Right ventricle myocardium superior (tissue), 1 donor: ENCODE results near the gene CERS6. TPM values are rescaled to one million over a fixed set of nuclear protein-coding genes. Genes with fewer than 3 reads are reported as not detected.
A peak's percentile ranks its signal among the peaks of the same experiment; 100 is the strongest.

Experiments used
- ATAC-seq: fragments of 200-7000 bp; cut with Tn5 transposase; one replicate; pipeline ENCODE4 v1.9.1; 2020; ENCODE audit warnings: mild to moderate bottlenecking; ENCODE audit not compliant: poor library complexity
- DNase-seq: peaks from one replicate; pipeline ENCODE4 v3.0.0-alpha.2; 2020
- intact Hi-C: fragments of 100-400 bp; cut with DNase I; formaldehyde crosslinking; loops from one replicate; pipeline ENCODE4 v1.11.2; 2022
- total RNA-seq: library from RNA; stranded (reverse); fragmentation: NEBNext Ultra II Directional; extraction: Animal tissue kit (Norgen Biotek cat#: 25700); gene quantifications from one replicate; pipeline ENCODE4 v1.2.1, GENCODE V29; 2021
- donor health status: DM: no; HTN: yes; CAD: no; lungs with severe emphysema.

CERS6 gene
- total RNA-seq, 1 donor from 2014 or later, result 66.7 TPM

GRCh38 chr2:168691221-168691620, 235.1 kb downstream of the CERS6 start:
- DNase-seq, result no peak
- intact Hi-C loops, result loop anchor here (10.0 kb wide), 1 partner anchor 346 kb away; no protein-coding TSS in a partner anchor
- ATAC-seq, result no peak

DNA sequence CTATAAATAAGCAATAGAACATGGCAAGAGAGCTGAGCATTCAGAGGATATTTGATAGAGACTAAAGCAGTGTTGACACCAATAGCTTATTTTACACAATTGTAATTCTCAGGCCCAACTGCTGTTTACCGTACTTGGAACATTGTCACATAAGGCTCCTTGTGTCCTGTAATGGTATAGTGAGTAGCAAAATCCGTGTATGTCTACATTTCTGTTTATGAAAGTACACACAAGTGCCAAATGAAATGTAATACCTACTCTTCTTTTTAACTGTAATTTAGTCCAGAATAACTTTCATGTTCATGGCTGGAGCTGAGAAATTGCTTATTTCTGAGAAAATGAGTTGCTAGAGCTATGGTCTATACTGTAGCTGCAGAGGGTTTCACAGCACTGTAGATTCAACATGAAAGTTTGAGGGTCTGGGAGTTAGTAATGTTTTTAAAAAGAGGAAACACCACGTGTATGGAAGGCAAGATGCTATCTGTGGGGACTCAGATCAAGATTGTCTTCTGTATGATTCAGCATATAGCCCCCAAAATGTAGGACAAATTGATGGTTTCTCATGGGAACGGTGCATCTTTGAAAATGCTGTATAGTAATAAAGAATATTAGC, 236.2 kb downstream of the CERS6 start:
- intact Hi-C loops, result loop anchor here (10.0 kb wide), 1 partner anchor 347 kb away; no protein-coding TSS in a partner anchor
- ATAC-seq (no peak), DNase-seq (no peak)

DNA sequence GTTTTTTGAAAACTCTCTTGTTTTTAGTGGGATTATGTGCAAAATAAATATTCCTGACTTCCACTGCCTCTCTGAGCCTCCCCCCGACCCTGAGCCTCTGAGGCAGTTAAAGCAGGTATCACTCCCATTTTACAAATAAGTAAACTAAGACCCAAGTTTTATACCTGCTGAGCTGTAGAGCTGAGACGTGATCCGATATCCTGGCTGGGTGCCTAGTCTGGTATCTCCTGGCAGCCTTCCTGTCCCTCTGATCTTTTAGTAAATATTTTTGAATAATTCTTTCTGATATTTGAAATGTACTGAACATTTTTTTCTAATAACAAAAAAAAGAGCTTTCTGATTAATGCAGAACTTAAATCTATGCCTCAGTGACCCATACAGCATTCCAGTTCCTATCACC, 238.1 kb downstream of the CERS6 start:
- intact Hi-C loops, result loop anchor here (10.0 kb wide), 1 partner anchor 349 kb away; no protein-coding TSS in a partner anchor
- ATAC-seq (no peak), DNase-seq (no peak)

- no peak for ATAC-seq
- intact Hi-C loops, result loop anchor here (10.0 kb wide), 1 partner anchor 350 kb away; no protein-coding TSS in a partner anchor
Observed at GRCh38 chr2:168694866-168695265, 238.8 kb downstream of the CERS6 start.

GRCh38 chr2:168697668-168698121, 241.6 kb downstream of the CERS6 start:
- DNase-seq, result no peak
- ATAC-seq, result peak; percentile 39
- intact Hi-C loops, result loop anchor here (10.0 kb wide), 1 partner anchor 353 kb away; no protein-coding TSS in a partner anchor

More at GRCh38 chr2:168694866-168695265, 238.8 kb downstream of the CERS6 start:
- DNase-seq, result no peak

- intact Hi-C loops, result loop anchor here (10.0 kb wide), 1 partner anchor 354 kb away; no protein-coding TSS in a partner anchor
- ATAC-seq, result no peak
Observed at GRCh38 chr2:168698969-168699368, 242.9 kb downstream of the CERS6 start.

DNA sequence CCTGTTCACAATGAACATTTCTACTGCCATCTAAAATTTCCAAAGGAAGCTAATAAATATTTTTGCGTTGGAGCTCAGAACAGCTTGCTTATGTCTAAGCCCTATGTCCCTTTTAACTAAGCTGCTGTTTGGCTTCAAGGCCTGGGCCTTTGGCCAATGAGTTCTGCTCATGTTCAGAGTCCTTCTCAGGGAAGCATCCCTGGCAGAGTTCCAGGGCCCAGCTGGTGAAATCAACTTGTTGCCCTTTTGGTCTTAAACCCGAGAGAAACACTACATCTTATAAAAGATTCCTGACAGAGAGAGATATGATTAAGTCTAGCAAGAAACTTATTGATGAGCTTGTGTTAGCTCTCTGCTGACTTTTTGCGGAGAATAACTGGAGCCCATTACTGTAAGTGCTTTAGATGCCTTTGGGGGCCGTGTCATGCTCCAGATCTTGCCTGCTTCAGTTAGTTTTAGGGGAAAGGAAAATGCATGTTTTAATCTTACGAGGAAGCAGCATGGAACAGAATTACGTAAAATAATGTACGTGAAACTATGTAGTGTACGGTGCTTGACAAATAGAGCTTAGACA, 243.9 kb downstream of the CERS6 start:
- ATAC-seq (peak; percentile 75), DNase-seq (peak; percentile 86)
- intact Hi-C loops, result loop anchor here (10.0 kb wide), 1 partner anchor 355 kb away; no protein-coding TSS in a partner anchor

More at GRCh38 chr2:168698969-168699368, 242.9 kb downstream of the CERS6 start:
- DNase-seq, result no peak

- no peak for ATAC-seq
- no peak for DNase-seq
- intact Hi-C loops, result no loop called here
Observed at GRCh38 chr2:168700615-168701245, 244.7 kb downstream of the CERS6 start.

- DNase-seq, result no peak
- intact Hi-C loops, result no loop called here
- ATAC-seq, result no peak
Observed at GRCh38 chr2:168702579-168702978, 246.5 kb downstream of the CERS6 start.

GRCh38 chr2:168703926-168704325, 247.9 kb downstream of the CERS6 start:
- intact Hi-C loops, result no loop called here
- ATAC-seq, result no peak

GRCh38 chr2:168705534-168706470, 249.7 kb downstream of the CERS6 start:
- intact Hi-C loops, result no loop called here
- DNase-seq, result no peak
- ATAC-seq, result no peak

More at GRCh38 chr2:168703926-168704325, 247.9 kb downstream of the CERS6 start:
- DNase-seq, result no peak

DNA sequence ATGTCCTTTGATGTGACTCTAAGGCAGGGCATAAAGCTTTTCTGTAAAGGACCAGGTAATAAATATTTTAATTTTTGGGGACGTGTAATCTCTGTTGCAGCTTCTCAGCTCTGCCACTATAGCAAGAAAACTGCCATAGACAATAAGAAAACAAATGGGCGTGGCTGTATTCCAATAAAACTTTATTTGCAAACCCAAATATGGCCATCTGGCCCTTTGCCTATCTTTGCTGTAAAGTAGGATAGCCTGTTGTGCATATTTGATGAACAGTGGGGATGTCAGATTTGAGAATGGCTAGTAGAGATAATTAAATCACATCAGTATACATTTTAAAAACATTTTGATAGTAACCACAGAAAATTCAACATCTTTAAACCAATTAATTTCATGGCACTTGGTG, 250.7 kb downstream of the CERS6 start:
- intact Hi-C loops, result no loop called here
- ATAC-seq (no peak), DNase-seq (no peak)

DNA sequence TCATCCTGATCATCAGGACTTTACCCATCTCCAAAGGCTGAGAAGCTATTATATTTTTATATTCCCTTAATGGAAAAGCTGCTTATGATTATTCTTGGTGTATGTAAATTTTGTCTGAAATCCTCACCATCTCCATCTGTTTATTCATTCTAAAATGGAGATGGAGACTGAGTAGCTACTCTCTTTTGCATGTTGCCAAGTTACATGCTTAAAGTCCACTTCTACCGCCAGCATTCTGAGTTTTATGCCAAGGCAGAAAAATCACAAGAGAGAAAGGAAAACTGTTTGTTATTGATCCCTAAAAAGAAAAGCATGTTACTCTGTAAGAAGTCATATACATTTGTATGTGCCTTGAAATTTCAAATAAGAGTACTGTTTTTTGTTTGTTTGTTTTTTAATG, 252.0 kb downstream of the CERS6 start:
- intact Hi-C loops, result no loop called here
- no peak for ATAC-seq
- no peak for DNase-seq

DNA sequence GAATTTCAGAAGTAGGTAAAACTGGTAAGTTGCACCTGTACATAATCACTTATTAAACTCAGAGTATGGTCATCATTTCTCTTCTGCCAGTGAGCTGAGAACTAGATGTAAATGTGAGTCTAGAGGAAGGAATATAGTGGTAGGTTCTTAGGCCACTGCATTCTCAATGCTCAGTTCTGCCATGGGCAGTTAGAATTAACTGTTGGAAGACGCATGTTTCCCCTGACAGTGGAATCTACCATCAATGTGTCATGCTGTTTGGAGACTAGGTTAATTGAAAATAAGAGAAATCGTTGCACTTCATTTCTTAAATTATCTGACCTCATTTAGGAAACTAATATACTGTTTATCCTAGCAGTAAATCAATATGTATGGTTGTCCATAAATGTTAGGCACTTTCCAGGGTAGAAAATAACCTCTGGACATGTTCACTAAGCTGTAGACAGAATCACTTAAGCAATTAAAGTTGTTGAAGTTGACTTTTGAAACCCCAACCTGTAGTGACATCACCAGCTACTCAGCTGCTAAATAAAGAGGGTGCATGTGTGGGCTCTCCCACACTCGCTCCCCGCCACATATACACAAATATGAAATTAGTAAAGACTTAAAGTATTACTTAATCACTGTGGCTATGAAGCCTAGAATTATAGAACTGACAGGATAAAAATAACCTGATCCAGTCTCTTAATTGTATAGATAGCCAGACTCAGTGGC, 254.8 kb downstream of the CERS6 start:
- intact Hi-C loops, result no loop called here
- peak; percentile 22 for ATAC-seq
- DNase-seq, result no peak

- peak; percentile 20 for ATAC-seq
Observed at GRCh38 chr2:168712053-168712452, 256.0 kb downstream of the CERS6 start.

DNA sequence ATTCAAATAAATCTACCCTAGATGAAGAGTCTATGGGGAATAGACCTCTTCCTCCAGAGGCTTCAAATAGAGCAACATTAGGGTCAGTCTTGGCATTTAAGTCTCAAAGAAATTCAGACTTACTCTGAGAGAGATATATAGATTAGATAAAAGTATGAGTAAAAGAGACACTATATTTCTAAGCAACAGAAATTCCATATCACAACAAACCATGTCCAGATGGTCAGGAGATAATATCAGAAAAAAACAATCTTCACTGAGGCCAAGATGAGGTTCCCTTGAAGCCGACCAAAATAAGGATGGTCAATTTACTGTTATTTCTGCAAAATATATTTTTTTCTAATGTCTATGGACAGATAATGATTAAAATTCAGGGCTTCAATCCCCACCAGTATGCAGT, 257.3 kb downstream of the CERS6 start:
- intact Hi-C loops, result no loop called here
- DNase-seq (no peak), ATAC-seq (no peak)

More at GRCh38 chr2:168712053-168712452, 256.0 kb downstream of the CERS6 start:
- DNase-seq, result no peak
- intact Hi-C loops, result no loop called here

DNA sequence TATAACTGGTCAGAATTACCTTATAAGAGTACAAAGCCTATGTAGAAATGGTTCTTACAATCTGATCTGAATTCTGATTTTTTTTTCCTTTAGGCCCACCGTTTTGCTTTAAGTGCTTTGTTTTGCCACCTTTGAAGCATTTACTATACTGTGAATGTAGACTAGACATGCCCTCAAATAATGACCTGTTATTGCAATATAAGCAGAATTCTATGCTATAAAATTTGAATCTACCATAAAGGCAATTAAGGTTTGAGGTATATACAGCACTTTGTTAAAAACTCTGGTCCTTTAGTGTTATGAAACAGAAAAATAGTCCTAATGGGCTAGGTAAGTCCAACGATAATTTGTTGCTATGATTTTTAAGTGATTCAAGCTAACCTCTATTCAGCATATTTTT, 259.8 kb downstream of the CERS6 start:
- DNase-seq, result no peak
- no peak for ATAC-seq
- intact Hi-C loops, result no loop called here

DNA sequence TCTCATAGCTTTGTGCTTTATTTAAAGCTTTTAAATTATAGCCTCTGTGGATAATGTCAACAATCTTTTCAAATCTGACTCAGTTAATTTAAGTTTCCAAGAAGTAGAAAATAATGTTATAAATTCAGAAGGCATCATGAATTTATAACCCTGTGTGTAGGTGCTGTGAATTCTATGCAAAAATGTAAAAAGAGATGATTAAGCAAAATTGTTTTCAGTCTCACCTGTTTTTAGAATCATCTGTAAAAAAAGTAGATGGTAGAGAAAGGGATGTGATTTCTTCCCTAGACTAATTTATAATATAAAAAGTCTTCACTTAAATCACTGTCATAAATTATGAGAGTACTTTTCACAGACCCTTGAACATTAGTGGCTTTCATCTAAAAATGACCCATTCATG, 260.8 kb downstream of the CERS6 start:
- ATAC-seq (no peak), DNase-seq (no peak)
- intact Hi-C loops, result no loop called here
